Fibroblast of lung (primary cell): ENCODE results near the gene LRRC42.

ENCODE experiments used
- CTCF ChIP-seq, 2 donors: IDR thresholded peaks in 1 of 2; conservative IDR thresholded peaks in 1 of 2; 1 replicate in 1 of 2; 2 replicates in 1 of 2; pipeline ENCODE4 v1.5.1; 2011 to 2012; ENCODE audit warnings: low read length in 2 of 2, control low read depth in 1 of 2, inconsistent platforms in 1 of 2, low read depth in 1 of 2, mild to moderate bottlenecking in 1 of 2
- EZH2 ChIP-seq: IDR thresholded peaks from 2 replicates; pipeline ENCODE4 v1.5.1; 2012; ENCODE audit warnings: low read length, control low read depth, mild to moderate bottlenecking; ENCODE audit errors: missing control alignments

- no peak for TF ChIP-seq CTCF (conservative IDR thresholded peaks at IDR 0.05 in 1 of 2, IDR thresholded peaks at IDR 0.05 in 1 of 2; ENCODE audit: low read depth in 1 of 2, low read length in 2 of 2)
- no peak for TF ChIP-seq EZH2
Observed at GRCh38 chr1:53982763-53983104, 36.6 kb downstream of the LRRC42 start.
